ENCODE data around the gene PIK3C3. TPM values are rescaled to one million over a fixed set of nuclear protein-coding genes. Genes with fewer than 3 reads are reported as not detected.

Gene PIK3C3
- polyA plus RNA-seq, 1 donor from 2014 or later, result 42.9 TPM

DNA sequence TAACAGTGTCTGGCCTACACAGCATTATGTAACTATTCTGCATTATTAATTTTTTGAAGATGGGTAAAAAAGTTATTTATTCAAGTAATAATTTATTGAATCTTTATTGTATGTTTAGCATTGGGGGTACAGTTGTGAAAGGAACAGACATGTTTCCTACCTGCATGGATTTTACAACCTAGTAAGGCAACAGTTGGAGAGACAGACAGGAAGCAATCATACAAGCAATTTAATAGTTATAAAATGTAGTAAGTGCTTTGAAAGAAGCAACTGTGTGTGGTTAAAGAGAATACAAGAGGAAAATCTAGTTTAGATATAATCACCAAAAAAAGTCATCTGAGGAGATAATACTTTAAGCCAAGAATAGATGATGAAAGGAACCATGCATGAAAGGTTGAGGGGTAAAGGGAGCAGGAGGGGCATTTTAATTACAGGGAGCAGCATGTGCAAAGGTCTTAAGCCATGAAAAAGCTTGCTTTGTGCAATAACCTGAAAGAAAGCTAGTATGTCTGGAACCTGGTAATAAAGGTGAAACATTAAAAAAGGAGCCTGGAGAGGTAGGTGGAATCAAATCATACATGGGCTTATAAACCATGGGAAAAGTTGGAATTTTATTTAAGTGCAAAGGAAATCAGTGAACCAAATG, 140.8 kb downstream of the PIK3C3 start:
- Histone ChIP-seq H3K9me2 (ENCODE audit: insufficient read depth, low read length) (no peaks in the 10 kb centered on the region), H3K9me3 (ENCODE audit: low read length) (no peaks in the 10 kb centered on the region), H3K4me3 (ENCODE audit: low read length) (no peak overlapping the region)

DNA sequence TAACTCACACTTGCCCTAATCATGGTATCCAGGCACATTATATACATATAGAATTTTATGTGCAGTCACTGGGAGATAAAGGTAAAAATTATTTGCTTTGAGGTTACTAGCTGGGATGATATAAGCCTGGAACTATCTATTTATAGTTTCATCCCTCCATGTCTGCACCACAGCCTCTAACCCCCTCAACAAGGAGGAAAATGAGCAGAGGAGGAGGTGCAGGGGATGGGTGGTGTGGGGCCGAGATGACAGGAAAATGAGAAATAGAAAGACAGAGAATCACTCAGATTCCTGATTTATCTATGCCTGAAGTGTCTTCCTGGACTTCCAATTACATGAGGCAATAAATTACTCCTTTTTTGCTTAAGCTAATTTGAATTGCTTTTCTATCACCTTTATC, 145.2 kb downstream of the PIK3C3 start:
- Histone ChIP-seq H3K79me2 (replicated peaks; ENCODE audit: insufficient read depth, low read length) (no peaks in the 10 kb centered on the region), H3K9me2 (ENCODE audit: insufficient read depth, low read length) (no peaks in the 10 kb centered on the region), H3K9ac (ENCODE audit: low read length) (no peak overlapping the region), H4K20me1 (ENCODE audit: insufficient read depth) (no peaks in the 10 kb centered on the region), H3K27me3 (ENCODE audit: insufficient read depth, low read depth, low read length) (no peaks in the 10 kb centered on the region), H3K27ac (ENCODE audit: low read length) (no peak overlapping the region), H3K9me3 (ENCODE audit: low read length) (no peaks in the 10 kb centered on the region), H3K4me3 (ENCODE audit: low read length) (no peak overlapping the region), H3K36me3 (ENCODE audit: insufficient read depth, low read length) (no peaks in the 10 kb centered on the region), H3K4me2 (ENCODE audit: low read length) (no peak overlapping the region), H3F3A (ENCODE audit: insufficient read depth, low read length, poor library complexity, severe bottlenecking) (no peaks in the 10 kb centered on the region), H2AFZ (ENCODE audit: low read depth, low read length) (no peak overlapping the region)
- TF ChIP-seq MXI1 (conservative IDR thresholded peaks at IDR 0.05; ENCODE audit: poor library complexity, severe bottlenecking), result no peak

More for the DNA sequence above, 140.8 kb downstream of the PIK3C3 start:
- Histone ChIP-seq H4K20me1 (ENCODE audit: insufficient read depth) (no peaks in the 10 kb centered on the region), H3F3A (ENCODE audit: insufficient read depth, low read length, poor library complexity, severe bottlenecking) (no peaks in the 10 kb centered on the region), H3K9ac (ENCODE audit: low read length) (no peak overlapping the region), H3K27ac (ENCODE audit: low read length) (no peak overlapping the region), H3K27me3 (ENCODE audit: insufficient read depth, low read depth, low read length) (no peaks in the 10 kb centered on the region), H2AFZ (ENCODE audit: low read depth, low read length) (no peak overlapping the region), H3K4me2 (ENCODE audit: low read length) (no peak overlapping the region), H3K79me2 (replicated peaks; ENCODE audit: insufficient read depth, low read length) (no peaks in the 10 kb centered on the region), H3K36me3 (ENCODE audit: insufficient read depth, low read length) (no peaks in the 10 kb centered on the region)
- TF ChIP-seq POLR2AphosphoS5 (IDR thresholded peaks at IDR 0.05) (no peak), SMC3 (conservative IDR thresholded peaks at IDR 0.05; ENCODE audit: poor library complexity) (no peak), RAD21 (conservative IDR thresholded peaks at IDR 0.05) (no peak), MXI1 (conservative IDR thresholded peaks at IDR 0.05; ENCODE audit: poor library complexity, severe bottlenecking) (no peak), EP300 (conservative IDR thresholded peaks at IDR 0.05; ENCODE audit: poor library complexity, severe bottlenecking) (no peak), TAF1 (IDR thresholded peaks at IDR 0.05; ENCODE audit: low read depth) (no peak), EZH2 (IDR thresholded peaks at IDR 0.05; ENCODE audit: borderline replicate concordance, insufficient read depth, low read length, poor library complexity, severe bottlenecking) (no peak)
- TF ChIP-seq, protein P1, sequence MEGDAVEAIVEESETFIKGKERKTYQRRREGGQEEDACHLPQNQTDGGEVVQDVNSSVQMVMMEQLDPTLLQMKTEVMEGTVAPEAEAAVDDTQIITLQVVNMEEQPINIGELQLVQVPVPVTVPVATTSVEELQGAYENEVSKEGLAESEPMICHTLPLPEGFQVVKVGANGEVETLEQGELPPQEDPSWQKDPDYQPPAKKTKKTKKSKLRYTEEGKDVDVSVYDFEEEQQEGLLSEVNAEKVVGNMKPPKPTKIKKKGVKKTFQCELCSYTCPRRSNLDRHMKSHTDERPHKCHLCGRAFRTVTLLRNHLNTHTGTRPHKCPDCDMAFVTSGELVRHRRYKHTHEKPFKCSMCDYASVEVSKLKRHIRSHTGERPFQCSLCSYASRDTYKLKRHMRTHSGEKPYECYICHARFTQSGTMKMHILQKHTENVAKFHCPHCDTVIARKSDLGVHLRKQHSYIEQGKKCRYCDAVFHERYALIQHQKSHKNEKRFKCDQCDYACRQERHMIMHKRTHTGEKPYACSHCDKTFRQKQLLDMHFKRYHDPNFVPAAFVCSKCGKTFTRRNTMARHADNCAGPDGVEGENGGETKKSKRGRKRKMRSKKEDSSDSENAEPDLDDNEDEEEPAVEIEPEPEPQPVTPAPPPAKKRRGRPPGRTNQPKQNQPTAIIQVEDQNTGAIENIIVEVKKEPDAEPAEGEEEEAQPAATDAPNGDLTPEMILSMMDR (IDR thresholded peaks at IDR 0.05; ENCODE audit: poor library complexity, severe bottlenecking), result no peak
- TF ChIP-seq, protein P2, sequence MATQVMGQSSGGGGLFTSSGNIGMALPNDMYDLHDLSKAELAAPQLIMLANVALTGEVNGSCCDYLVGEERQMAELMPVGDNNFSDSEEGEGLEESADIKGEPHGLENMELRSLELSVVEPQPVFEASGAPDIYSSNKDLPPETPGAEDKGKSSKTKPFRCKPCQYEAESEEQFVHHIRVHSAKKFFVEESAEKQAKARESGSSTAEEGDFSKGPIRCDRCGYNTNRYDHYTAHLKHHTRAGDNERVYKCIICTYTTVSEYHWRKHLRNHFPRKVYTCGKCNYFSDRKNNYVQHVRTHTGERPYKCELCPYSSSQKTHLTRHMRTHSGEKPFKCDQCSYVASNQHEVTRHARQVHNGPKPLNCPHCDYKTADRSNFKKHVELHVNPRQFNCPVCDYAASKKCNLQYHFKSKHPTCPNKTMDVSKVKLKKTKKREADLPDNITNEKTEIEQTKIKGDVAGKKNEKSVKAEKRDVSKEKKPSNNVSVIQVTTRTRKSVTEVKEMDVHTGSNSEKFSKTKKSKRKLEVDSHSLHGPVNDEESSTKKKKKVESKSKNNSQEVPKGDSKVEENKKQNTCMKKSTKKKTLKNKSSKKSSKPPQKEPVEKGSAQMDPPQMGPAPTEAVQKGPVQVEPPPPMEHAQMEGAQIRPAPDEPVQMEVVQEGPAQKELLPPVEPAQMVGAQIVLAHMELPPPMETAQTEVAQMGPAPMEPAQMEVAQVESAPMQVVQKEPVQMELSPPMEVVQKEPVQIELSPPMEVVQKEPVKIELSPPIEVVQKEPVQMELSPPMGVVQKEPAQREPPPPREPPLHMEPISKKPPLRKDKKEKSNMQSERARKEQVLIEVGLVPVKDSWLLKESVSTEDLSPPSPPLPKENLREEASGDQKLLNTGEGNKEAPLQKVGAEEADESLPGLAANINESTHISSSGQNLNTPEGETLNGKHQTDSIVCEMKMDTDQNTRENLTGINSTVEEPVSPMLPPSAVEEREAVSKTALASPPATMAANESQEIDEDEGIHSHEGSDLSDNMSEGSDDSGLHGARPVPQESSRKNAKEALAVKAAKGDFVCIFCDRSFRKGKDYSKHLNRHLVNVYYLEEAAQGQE (IDR thresholded peaks at IDR 0.05; ENCODE audit: borderline replicate concordance), result no peak

Measured in neural cell (in vitro differentiated cells).